Thyroid gland (tissue), 4 donors: ENCODE results near the gene MTMR2. TPM values are rescaled to one million over a fixed set of nuclear protein-coding genes. Genes with fewer than 3 reads are reported as not detected.
A peak's percentile ranks its signal among the peaks of the same experiment; 100 is the strongest.

Experiments
- DNase-seq, 2 donors: peaks; one replicate each; pipeline ENCODE4 v3.0.0-alpha.2; 2019
- H3K27ac ChIP-seq, 3 donors: fragments of 200-600 bp; sonication (generic); 1 replicate in 2 of 3; 2 replicates in 1 of 3; pipeline ENCODE4 v1.5.1; 2016 to 2019; ENCODE audit warnings: mild to moderate bottlenecking in 1 of 3, moderate library complexity in 1 of 3
- H3K27me3 ChIP-seq: fragments of 200-600 bp; sonication (generic); one replicate; pipeline ENCODE4 v1.5.1; 2019
- H3K36me3 ChIP-seq, 2 donors: fragments of 200-600 bp; sonication (generic); one replicate each; pipeline ENCODE4 v1.5.1; 2016 to 2019
- H3K4me1 ChIP-seq, 2 donors: fragments of 200-600 bp; sonication (generic); one replicate each; pipeline ENCODE4 v1.5.1; 2017 to 2019
- H3K4me3 ChIP-seq, 3 donors: fragments of 200-600 bp; sonication (generic); replicated peaks in 1 of 3; 1 replicate in 2 of 3; 2 replicates in 1 of 3; pipeline ENCODE4 v1.5.1; 2016; ENCODE audit warnings: mild to moderate bottlenecking in 1 of 3
- H3K9me3 ChIP-seq: fragments of 200-600 bp; sonication (generic); one replicate; pipeline ENCODE4 v1.5.1; 2017
- CTCF ChIP-seq, 6 experiments: fragments of 200-600 bp in 3 of 6; fragments of 450-650 bp in 3 of 6; sonication (generic) in 3 of 6; IDR thresholded peaks; one replicate each; pipeline ENCODE4 v1.5.1; 2016 to 2019; ENCODE audit warnings: antibody characterized with exemption in 6 of 6, mild to moderate bottlenecking in 2 of 6, inconsistent platforms in 1 of 6, moderate library complexity in 1 of 6
- POLR2A ChIP-seq, 2 donors: fragments of 450-650 bp; IDR thresholded peaks; one replicate each; pipeline ENCODE4 v1.6.1; 2017; ENCODE audit warnings: antibody characterized with exemption in 2 of 2, mild to moderate bottlenecking in 2 of 2, moderate library complexity in 1 of 2
- WGBS, 2 donors: methylation state at CpG; one replicate each; pipeline ENCODE4 v1.1.5; 2017; 5-methylcytosine and 5-hydroxymethylcytosine counted together
- intact Hi-C: fragments of 100-400 bp; cut with DNase I; formaldehyde crosslinking; loops from one replicate; pipeline ENCODE4 v1.15.1; 2023
- total RNA-seq, 4 donors: library from RNA; depleted of rRNA; stranded (reverse); fragments of >200 nt; gene quantifications; one replicate each; pipeline ENCODE4 v1.2.3, GENCODE V29; 2016

The MTMR2 gene
- total RNA-seq, result 10 to 100 TPM; 24.1 to 27.5 (median 27.0) TPM

GRCh38 chr11:95923728-95924413 lies at the start of gene MTMR2:
TSS of gene MTMR2 (minus strand) at chr11:95924107. CDS start at chr11:95923954, 153 bp downstream.
- intact Hi-C loops, result no loop called here
- Histone ChIP-seq H3K4me1 (peaks cover 10 to 20% of the 10 kb centered on the region in 2 donors), H3K9me3 (no peaks in the 10 kb centered on the region), H3K27ac (peak within 1 kb of the TSS; percentile 94 to 99 (median 97)), H3K27me3 (no peaks in the 10 kb centered on the region), H3K36me3 (no peaks in the 10 kb centered on the region), H3K4me3 (peak within 1 kb of the TSS; percentile 81 to 90 (median 81))
- peak; percentile 76 to 77 for DNase-seq
- 0 to 1% methylated on average over 21 to 25 of the region's 49 CpGs for WGBS, 2 donors
- TF ChIP-seq CTCF (IDR thresholded peaks at IDR 0.05), result no peak
- TF ChIP-seq POLR2A (IDR thresholded peaks at IDR 0.05), result peak; percentile 43 to 82

GRCh38 chr11:95972060-95972459 lies 48.2 kb upstream of the MTMR2 start:
- H3K4me3 ChIP-seq, result no peak overlapping the region
- H3K36me3 ChIP-seq, result no peaks in the 10 kb centered on the region
- DNase-seq, result no peak
- TF ChIP-seq CTCF (IDR thresholded peaks at IDR 0.05), result no peak
- no peak for TF ChIP-seq POLR2A (IDR thresholded peaks at IDR 0.05)
- no peaks in the 10 kb centered on the region for H3K27me3 ChIP-seq
- intact Hi-C loops, result no loop called here
- H3K27ac ChIP-seq, result no peak overlapping the region
- H3K9me3 ChIP-seq, result no peaks in the 10 kb centered on the region
- 73% methylated on average over 2 of the region's 2 CpGs for WGBS, 2 donors
- no peaks in the 10 kb centered on the region for H3K4me1 ChIP-seq

GRCh38 chr11:95968585-95968984 lies 44.7 kb upstream of the MTMR2 start:
- 73 to 79% methylated on average over 1 of the region's 1 CpG for WGBS, 2 donors
- Histone ChIP-seq H3K27me3 (no peaks in the 10 kb centered on the region), H3K4me1 (no peaks in the 10 kb centered on the region), H3K9me3 (no peaks in the 10 kb centered on the region), H3K27ac (no peak overlapping the region), H3K36me3 (no peaks in the 10 kb centered on the region), H3K4me3 (no peak overlapping the region)
- no peak for DNase-seq
- intact Hi-C loops, result no loop called here
- TF ChIP-seq POLR2A (IDR thresholded peaks at IDR 0.05) (no peak), CTCF (IDR thresholded peaks at IDR 0.05) (no peak)

- no peak for DNase-seq
- intact Hi-C loops, result no loop called here
Observed at GRCh38 chr11:95964281-95964680, 40.4 kb upstream of the MTMR2 start.

More at GRCh38 chr11:95964281-95964680, 40.4 kb upstream of the MTMR2 start:
- TF ChIP-seq POLR2A (IDR thresholded peaks at IDR 0.05) (no peak), CTCF (IDR thresholded peaks at IDR 0.05) (no peak)
- H3K9me3 ChIP-seq, result no peaks in the 10 kb centered on the region
- no peak overlapping the region for H3K27ac ChIP-seq
- 90 to 100% methylated on average over 1 of the region's 1 CpG for WGBS, 2 donors
- H3K4me1 ChIP-seq, result no peaks in the 10 kb centered on the region
- no peaks in the 10 kb centered on the region for H3K36me3 ChIP-seq
- no peaks in the 10 kb centered on the region for H3K27me3 ChIP-seq
- H3K4me3 ChIP-seq, result no peak overlapping the region
